Smooth muscle cell (in vitro differentiated cells): ENCODE measurements around the gene RGCC. TPM values are rescaled to one million over a fixed set of nuclear protein-coding genes. Genes with fewer than 3 reads are reported as not detected.

Source experiments
- DNase-seq: peaks from one replicate; lab custom pipeline; 2025; ENCODE audit not compliant: unreplicated experiment; lab: John Stamatoyannopoulos, UW
- H2AFZ ChIP-seq: fragments of 200-600 bp; sonication (generic); 2 replicates; pipeline ENCODE4 v1.6.0; 2016; ENCODE audit warnings: antibody characterized with exemption, low read depth, mild to moderate bottlenecking
- H3F3A ChIP-seq: fragments of 200-600 bp; sonication (generic); 2 replicates; pipeline ENCODE4 v1.6.0; 2017; ENCODE audit warnings: antibody characterized with exemption, low read depth
- H3K27ac ChIP-seq: fragments of 200-600 bp; sonication (generic); 2 replicates; pipeline ENCODE4 v1.5.1; 2016; ENCODE audit warnings: low read depth, mild to moderate bottlenecking
- H3K27me3 ChIP-seq: fragments of 200-600 bp; sonication (generic); 2 replicates; pipeline ENCODE4 v1.6.1; 2016; ENCODE audit warnings: low read depth, mild to moderate bottlenecking
- H3K36me3 ChIP-seq: fragments of 200-600 bp; sonication (generic); 2 replicates; pipeline ENCODE4 v1.5.1; 2016; ENCODE audit warnings: low read depth
- H3K4me1 ChIP-seq: fragments of 200-600 bp; sonication (generic); 2 replicates; pipeline ENCODE4 v1.5.1; 2016; ENCODE audit warnings: low read depth
- H3K4me2 ChIP-seq: fragments of 200-600 bp; sonication (generic); 2 replicates; pipeline ENCODE4 v1.6.0; 2016; ENCODE audit warnings: mild to moderate bottlenecking
- H3K4me3 ChIP-seq: fragments of 200-600 bp; sonication (generic); 2 replicates; pipeline ENCODE4 v1.5.1; 2016; ENCODE audit warnings: mild to moderate bottlenecking
- H3K79me2 ChIP-seq: fragments of 200-600 bp; sonication (generic); 2 replicates; pipeline ENCODE4 v1.6.0; 2016; ENCODE audit warnings: low read depth, mild to moderate bottlenecking
- H3K9ac ChIP-seq: fragments of 200-600 bp; sonication (generic); 2 replicates; pipeline ENCODE4 v1.6.0; 2016; ENCODE audit warnings: low read depth
- H3K9me3 ChIP-seq: fragments of 200-600 bp; sonication (generic); replicated peaks from 2 replicates; pipeline ENCODE4 v1.5.1; 2016; ENCODE audit warnings: low read depth
- H4K20me1 ChIP-seq: fragments of 200-600 bp; sonication (generic); 2 replicates; pipeline ENCODE4 v1.6.0; 2016; ENCODE audit warnings: low read depth
- CTCF ChIP-seq: fragments of 200-600 bp; sonication (generic); IDR thresholded peaks from 2 replicates; pipeline ENCODE4 v1.5.1; 2017; ENCODE audit warnings: borderline replicate concordance, mild to moderate bottlenecking, antibody characterized with exemption; ENCODE audit not compliant: insufficient read depth, poor library complexity, severe bottlenecking
- WGBS: methylation state at CpG from one replicate; pipeline ENCODE4 v1.1.7; 2016; ENCODE audit warnings: low lambda C conversion rate; 5-methylcytosine and 5-hydroxymethylcytosine counted together
- polyA plus RNA-seq: library from polyadenylated mRNA; unstranded; fragments of >200 nt; fragmentation: Nextera tagmentation; extraction: Ambion mirVana; gene quantifications from 2 replicates; pipeline ENCODE4 v1.2.1, GENCODE V29; 2016
- total RNA-seq: library from RNA; depleted of rRNA; stranded (reverse); fragments of >200 nt; gene quantifications from 2 replicates; pipeline ENCODE4 v1.2.3, GENCODE V29; 2014

Gene RGCC
- total and polyA plus RNA-seq, 2 experiments from 2014 or later = 4.5 to 11.7 TPM

GRCh38 chr13:41467425-41467945 is 10.1 kb downstream of the RGCC start:
- WGBS = 62% methylated on average over 2 of the region's 2 CpGs
- no peaks in the 10 kb centered on the region for H3K36me3 ChIP-seq

GRCh38 chr13:41468631-41469030 is 11.3 kb downstream of the RGCC start:
- 85% methylated on average over 2 of the region's 2 CpGs for WGBS

More at GRCh38 chr13:41467425-41467945, 10.1 kb downstream of the RGCC start:
- Histone ChIP-seq H2AFZ (no peak overlapping the region), H3K27ac (no peak overlapping the region), H3K27me3 (no peaks in the 10 kb centered on the region), H3K4me1 (no peaks in the 10 kb centered on the region), H3K9me3 (no peaks in the 10 kb centered on the region), H3F3A (no peaks in the 10 kb centered on the region), H3K9ac (no peak overlapping the region), H3K4me3 (no peak overlapping the region), H4K20me1 (no peaks in the 10 kb centered on the region), H3K79me2 (no peaks in the 10 kb centered on the region), H3K4me2 (no peak overlapping the region)
- no peak for TF ChIP-seq CTCF
- DNase-seq = no peak

GRCh38 chr13:41470196-41470595 is 12.8 kb downstream of the RGCC start:
- no peaks in the 10 kb centered on the region for H3F3A ChIP-seq
- no peak overlapping the region for H3K27ac ChIP-seq
- 60% methylated on average over 4 of the region's 4 CpGs for WGBS
- H3K4me3 ChIP-seq = no peak overlapping the region
- no peaks in the 10 kb centered on the region for H4K20me1 ChIP-seq
- H3K9ac ChIP-seq = no peak overlapping the region
- H3K36me3 ChIP-seq = no peaks in the 10 kb centered on the region
- no peaks in the 10 kb centered on the region for H3K9me3 ChIP-seq
- no peaks in the 10 kb centered on the region for H3K27me3 ChIP-seq
- no peak overlapping the region for H3K4me2 ChIP-seq
- no peak for DNase-seq
- no peak for TF ChIP-seq CTCF
- H3K79me2 ChIP-seq = no peaks in the 10 kb centered on the region
- no peaks in the 10 kb centered on the region for H3K4me1 ChIP-seq
- no peak overlapping the region for H2AFZ ChIP-seq

More at GRCh38 chr13:41468631-41469030, 11.3 kb downstream of the RGCC start:
- no peaks in the 10 kb centered on the region for H3F3A ChIP-seq
- H2AFZ ChIP-seq = no peak overlapping the region
- no peaks in the 10 kb centered on the region for H3K4me1 ChIP-seq
- no peaks in the 10 kb centered on the region for H3K9me3 ChIP-seq
- no peak overlapping the region for H3K27ac ChIP-seq
- H3K79me2 ChIP-seq = no peaks in the 10 kb centered on the region
- H3K36me3 ChIP-seq = no peaks in the 10 kb centered on the region
- DNase-seq = no peak
- no peak overlapping the region for H3K4me2 ChIP-seq
- H4K20me1 ChIP-seq = no peaks in the 10 kb centered on the region
- H3K27me3 ChIP-seq = no peaks in the 10 kb centered on the region
- no peak for TF ChIP-seq CTCF
- no peak overlapping the region for H3K9ac ChIP-seq
- no peak overlapping the region for H3K4me3 ChIP-seq

- 96% methylated on average over 5 of the region's 5 CpGs for WGBS
- no peak for TF ChIP-seq CTCF
Observed at GRCh38 chr13:41471785-41472184, 14.4 kb downstream of the RGCC start.

More at GRCh38 chr13:41471785-41472184, 14.4 kb downstream of the RGCC start:
- H3K36me3 ChIP-seq = no peaks in the 10 kb centered on the region
- H3K4me2 ChIP-seq = no peak overlapping the region
- H3F3A ChIP-seq = no peaks in the 10 kb centered on the region
- H4K20me1 ChIP-seq = no peaks in the 10 kb centered on the region
- no peaks in the 10 kb centered on the region for H3K9me3 ChIP-seq
- no peaks in the 10 kb centered on the region for H3K79me2 ChIP-seq
- no peak overlapping the region for H3K4me3 ChIP-seq
- H3K9ac ChIP-seq = no peak overlapping the region
- DNase-seq = no peak
- no peaks in the 10 kb centered on the region for H3K4me1 ChIP-seq
- no peak overlapping the region for H2AFZ ChIP-seq
- no peaks in the 10 kb centered on the region for H3K27me3 ChIP-seq
- H3K27ac ChIP-seq = no peak overlapping the region
